HG03196 (cell line): ENCODE data around the gene CHAF1B.

Experiments
- ATAC-seq: cut with Tn5 transposase; IDR thresholded peaks from one replicate; pipeline ENCODE4 v1.9.1; 2021; ENCODE audit not compliant: unreplicated experiment

Gene CHAF1B

DNA sequence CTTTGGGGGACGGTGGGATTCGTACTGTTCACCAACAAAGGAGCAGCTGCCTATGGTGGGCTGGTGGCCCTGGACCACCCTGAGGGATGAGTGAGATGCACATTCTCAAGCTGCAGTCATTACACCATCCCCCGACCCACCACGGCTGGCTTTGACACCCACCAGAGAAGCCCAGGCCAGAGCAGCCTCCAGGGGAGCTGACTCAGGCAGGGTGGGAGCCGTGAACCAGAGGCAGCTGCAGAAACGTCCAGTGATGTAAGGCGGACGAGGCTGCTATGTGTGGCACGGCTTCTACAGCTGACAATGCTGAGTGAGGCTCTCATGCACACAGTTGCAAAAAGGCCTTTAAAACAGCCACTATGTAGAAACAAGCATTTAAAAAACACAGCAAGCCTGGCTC is 40.1 kb downstream of the CHAF1B start:
- no peak for ATAC-seq

DNA sequence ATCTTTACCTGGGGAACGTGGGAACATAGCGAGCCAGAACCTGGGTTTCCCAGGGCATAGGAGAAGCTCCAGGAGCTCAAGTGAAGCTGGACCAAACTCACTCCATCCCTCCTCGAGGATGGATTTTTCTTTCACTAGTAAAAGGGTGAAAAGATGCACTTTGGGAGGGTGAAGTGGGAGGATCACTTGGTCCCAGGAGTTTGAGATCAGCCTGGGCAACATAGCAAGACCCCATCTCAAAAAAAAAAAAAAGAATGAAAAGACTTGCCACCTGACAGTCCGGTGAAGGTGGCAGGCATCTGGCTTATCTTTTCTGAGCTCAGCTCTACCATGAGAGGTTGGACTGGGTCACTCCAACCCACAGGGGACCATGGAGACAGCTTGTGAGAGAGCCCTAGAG is 42.3 kb downstream of the CHAF1B start:
- ATAC-seq = no peak

DNA sequence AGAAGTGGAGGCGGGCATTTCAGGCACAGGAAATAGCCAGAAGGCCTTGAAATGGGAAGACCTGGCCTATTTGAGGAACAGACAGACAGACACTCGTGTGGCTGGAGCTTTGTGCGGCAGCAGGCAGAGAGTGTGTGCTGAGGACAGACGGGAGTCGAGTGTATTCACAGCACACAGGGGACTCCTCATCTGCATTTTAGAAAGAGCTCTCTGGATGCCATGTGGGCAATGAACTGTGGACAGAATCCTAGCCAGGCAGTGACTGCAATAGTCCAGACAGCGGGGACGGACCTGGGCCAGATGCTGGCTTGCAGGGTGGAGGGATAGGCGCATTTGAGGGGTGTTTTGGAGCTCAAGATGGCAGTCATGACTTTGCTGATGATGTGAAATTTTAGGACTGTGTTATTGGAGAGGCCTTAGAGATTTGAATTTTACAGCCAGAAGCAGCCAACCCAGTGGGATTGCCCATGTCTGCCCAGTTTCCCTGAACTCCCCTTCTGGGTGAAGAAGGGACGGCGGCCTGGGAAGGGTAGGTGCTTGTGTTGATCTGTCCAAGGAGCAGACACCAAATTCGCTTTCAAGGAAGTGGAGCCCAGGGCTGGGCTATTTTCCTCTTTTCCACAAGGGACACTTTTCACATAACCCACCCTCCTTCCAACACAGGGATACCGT is 43.7 kb downstream of the CHAF1B start:
- ATAC-seq = no peak

DNA sequence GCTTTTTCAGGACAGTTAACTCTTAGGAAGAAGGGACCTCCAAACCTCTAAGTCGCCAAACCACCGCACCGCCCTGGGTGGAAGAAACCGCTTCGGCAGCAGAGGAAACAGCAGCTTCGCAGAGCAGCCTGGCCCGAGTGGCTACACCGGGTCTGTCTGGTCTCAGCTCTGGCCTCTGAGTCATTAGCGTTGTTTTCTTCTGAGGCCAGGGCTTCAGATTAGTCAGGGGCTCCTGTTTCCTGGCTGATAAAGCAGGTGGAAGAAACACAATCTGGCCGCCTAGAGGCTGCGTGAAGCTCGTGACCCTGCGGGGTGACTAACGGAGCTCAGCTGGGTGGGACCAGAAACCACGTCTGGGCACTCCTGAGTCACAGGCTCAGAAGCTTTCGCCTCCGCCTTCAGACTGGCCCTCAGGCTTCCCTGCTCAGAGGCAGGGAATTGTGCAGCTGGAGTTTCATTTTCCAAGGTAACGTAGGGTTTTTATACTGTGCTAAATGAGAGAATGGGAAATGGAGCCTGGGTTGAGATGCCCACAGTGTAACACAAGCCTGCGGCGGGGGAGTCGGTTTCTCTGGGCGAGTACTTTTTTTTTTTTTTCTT is 44.9 kb downstream of the CHAF1B start:
- ATAC-seq = peak; percentile 79

DNA sequence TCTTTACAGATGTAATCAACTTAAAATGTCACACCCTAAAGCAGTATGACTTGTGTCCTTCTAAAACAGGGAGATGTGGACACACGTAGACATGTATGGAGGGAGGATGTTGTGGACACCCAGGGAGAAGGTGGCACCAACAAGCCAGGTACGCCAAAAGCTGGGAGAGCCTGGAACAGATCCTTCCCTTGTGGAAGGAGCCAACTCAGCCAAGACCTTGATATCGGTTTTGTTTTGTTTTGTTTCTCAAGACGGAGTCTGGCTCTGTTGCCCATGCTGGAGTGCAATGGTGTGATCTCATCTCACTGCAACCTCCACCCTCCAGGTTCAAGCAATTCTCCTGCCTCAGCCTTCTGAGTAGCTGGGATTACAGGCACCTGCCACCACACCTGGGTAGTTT is 45.6 kb downstream of the CHAF1B start:
- no peak for ATAC-seq

DNA sequence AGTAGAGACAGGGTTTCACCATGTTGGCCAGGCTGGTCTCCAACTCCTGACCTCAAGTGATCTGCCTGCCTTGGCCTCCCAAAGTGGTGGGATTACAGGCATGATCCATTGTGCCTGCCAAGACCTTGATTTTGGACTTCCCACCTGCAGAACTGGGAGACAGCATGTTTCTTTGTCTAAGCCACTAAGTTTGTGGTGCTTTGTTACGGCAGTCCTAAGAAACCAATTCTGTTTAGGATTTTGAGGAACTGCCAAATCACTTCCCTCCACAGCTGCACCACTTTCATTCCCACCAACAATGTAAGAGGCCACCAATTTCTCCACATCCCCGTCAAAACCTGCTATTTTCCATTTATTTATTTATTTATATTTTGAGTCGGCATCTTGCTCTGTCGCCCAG is 46.1 kb downstream of the CHAF1B start:
- no peak for ATAC-seq

DNA sequence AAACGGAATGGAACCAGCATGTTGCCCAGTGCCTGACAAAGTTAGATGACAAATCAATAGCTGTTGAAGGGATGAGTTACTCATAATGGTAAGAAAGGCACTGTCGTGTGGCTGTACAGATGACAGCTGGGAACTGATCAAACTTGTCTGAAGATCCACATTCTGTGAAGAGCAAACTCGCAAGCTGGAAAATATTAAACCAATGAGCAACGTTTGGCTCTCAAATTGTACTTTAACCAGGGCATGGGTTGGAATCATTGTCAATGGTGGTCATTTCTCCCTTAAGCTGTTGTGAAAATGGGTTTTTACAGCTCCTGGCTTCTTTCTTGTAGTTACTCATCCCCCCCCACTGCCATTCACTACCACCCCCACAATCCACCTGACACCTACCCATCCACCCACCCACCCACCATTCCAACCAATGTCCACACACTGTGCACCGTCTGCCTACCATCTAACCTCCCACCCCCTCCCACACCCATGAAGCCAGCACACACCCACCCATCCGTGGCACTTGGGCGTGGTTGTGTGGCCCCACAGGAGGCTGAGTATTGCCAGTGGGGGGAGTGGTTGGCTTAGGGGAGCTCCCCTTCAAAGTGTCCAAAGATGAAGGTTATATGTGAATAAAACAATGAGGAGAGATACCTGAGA is 48.0 kb downstream of the CHAF1B start:
- ATAC-seq = no peak

DNA sequence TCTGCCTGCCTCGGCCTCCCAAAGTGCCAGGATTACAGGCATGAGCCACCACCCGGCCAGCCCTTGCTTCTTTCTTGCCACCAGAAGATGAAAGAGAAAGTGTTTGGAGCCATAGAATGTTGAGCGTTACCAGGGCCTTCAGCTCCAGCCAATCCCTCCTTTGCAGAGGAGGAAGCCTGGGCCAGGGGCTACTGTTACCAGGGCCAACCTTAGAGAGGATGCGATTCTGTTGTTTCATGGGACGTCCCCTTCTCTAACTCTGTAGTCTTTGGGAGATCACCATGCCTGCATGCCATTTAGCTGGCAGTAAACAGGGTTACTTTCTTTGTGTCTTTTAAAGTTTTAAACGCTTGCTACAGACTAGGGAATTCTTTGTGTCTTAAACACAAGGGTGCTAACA is 49.0 kb downstream of the CHAF1B start:
- ATAC-seq = no peak

DNA sequence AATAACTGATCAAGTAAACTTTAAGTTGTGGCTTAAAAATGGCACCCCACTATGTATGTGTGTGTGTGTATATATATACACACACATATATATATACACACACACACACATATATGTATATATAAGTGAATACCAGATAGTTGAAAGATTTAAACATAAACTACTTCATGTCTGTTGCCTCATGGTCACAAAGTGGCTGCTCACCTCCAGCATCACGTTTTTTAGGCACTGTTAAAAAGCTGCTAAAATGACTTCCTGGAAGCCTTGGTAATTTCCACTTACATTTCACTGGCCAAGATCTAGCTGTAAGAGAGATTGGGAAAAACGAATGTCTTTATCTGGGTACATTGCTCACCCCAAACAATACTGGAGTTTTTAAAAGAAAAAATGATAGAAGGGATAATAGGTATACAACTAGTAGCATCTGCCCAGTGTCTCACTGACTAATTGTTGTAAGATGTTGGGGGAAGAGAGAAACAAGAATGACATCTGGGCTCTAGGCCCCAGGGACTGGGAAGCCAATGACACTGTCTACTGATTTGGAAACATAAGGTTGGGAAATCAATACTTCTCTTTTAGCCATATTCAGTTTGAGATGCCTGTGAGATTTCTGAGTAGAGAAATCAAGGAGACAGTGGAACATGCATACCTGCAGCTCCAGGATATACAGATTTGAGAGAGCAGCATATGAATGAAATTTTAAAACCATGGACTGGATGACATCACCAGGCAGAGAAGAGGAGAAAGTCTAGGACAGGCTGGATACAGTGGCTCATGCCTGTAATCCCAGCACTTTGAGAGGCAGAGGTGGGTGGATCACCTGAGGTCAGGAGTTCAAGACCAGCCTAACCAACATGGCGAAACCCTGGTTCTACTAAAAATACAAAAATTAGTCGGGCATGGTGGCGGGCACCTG is 51.9 kb downstream of the CHAF1B start:
- no peak for ATAC-seq

DNA sequence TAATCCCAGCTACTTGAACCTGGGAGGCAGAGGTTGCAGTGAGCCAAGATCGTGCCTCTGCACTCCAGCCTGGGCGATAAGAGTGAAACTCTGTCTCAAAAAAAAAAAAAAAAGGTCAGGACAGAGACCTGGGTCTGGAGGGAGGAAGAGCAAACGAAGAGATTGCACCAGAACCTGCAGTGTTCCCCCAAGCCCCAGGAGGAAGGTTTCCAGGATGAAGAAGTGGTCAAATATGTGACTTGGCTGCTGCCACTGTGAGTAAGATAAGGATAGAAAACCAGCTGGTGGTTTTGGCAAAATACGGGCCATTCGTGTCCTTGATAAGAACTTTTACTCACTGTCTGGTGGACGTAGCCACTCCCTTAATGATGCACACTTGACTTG is 52.5 kb downstream of the CHAF1B start:
- no peak for ATAC-seq

DNA sequence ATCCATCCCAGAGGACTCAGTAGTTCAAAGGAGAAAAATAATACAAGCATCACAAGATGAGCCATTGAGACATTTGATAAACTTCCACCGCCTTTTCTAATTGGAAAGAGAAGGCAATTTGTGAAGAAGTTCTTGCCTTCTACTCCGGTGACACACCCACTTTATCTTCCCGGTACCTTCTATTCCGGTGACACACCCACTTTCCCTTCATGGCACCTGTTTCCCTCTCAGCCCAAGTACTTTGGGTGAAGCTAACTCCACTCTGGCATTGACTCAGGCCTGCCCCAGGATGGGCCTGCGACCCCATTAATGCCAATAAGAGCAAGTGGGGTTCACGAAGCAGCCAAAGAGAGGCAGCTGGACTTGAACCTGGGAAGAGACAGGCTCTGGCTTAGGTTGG is 56.5 kb downstream of the CHAF1B start:
- no peak for ATAC-seq

DNA sequence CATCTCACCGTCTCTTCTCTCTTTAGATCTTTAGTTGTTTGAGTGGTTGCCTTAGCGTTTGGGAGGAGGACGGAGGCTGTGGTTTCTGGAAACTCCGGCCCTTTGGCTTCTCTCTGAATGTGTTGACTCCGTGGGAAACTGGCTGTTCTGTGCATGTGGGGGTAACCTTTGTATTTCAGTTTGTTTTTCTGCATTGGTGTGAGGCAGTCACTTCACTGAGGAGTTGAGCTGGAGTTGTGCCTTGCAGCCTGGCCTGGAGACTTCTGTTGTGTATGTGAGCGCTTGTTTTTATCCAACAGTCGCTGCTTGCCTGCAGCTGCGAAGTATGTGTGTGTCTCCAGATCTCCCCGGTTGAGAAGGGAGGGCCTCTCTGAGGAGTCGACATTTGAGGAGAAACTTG is 61.1 kb downstream of the CHAF1B start:
- ATAC-seq = no peak

DNA sequence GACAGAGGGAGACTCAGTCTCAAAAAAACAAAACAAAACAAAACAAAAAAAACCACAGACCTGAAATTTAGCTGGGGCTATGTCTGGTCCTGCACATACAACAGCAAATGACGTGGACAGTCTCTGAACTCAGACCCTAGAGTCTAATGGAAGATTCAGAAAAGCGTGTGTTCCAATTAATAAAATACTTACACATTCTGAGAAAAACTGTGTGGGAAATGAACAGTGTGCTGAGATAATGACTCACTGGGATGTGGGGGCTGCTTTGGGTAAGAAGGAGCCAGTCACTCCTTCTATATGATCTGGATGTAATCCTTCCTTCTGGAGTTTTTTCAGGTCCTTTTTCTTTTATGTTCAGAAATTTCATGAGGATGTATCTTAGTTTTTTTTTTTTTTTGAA is 65.3 kb downstream of the CHAF1B start:
- no peak for ATAC-seq

DNA sequence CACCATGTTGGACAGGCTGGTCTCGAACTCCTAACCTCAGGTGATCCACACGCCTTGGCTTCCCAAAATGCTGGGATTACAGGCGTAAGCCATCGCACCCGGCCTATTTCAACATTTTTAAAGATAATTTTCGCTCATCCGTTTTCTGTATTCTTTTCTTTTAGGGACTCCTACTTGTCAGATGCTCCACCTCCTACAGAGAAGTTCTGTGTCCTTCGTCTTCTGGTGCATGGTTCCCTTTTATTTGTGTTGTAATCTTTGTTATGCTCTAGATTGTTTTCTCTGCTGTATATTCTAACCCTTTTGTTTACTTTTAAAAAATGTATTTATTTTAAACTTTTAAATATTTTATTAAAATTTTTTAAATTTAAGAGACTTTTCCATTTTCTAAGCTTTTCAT is 66.3 kb downstream of the CHAF1B start:
- no peak for ATAC-seq

DNA sequence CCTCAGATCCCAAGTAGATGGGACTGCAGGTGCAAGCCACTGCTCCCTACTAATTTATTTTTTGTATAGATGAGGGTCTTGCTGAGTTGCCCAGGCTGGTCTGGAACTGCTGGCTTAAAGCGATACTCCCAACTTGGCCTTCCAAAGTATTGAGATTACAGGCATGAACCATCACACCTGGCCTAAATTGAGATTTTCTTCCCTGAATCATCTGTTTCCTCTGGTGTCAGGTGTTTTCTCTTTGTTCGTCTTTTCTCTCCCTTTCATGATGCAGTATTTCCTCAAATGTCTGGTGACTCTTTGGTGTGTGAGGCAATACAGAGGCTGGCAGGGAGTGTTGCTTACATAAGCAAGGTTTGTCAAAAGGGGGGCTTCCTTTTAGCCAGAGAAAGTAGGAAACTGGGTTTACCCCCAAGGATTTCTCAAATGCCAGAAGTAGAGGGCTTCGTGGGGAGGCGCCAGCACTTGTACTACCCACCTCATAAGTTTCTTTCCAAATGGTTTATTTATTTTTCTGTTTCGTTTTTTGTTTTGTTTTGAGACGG is 67.2 kb downstream of the CHAF1B start:
- ATAC-seq = no peak

DNA sequence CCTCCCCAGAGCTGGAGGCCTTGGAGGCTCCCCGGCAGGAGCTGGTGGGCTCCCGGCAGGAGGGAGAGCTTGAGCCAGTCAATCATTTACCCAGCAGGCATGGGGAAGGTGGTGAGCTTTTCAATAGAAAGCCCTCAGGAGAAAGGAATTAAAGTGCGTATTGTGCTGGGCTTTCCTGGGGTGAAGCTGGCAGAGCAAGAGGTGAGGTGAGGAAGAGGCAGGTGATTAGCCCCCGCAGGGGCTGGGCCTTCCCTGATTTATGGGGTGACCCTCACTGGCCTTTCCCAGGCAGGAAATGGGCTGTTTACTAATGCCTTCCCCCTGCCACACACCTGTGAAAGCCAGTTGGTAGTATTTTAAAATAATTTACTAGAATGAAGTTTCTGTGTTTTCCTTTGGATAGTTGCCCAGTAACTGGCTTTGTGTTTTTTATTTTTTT is 68.9 kb downstream of the CHAF1B start:
- no peak for ATAC-seq

DNA sequence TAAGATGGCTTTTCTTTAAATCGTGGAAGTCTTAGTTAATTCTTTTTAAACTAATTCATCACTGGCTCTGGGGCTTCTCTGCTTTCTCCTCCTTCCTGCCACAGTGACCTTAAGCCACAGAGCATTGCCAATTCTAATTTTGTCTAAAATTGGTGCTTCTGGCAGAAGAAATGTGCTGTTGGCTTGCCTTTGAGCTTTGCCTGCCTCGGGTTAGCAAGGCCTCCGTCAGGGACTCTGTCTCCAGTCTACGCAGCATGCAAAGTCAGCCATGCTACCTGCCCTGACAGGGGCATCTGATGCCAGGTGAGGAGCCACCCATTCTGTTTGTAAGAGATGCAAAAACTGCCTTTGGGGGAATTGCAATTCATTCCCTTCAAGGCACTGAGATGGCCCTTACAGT is 69.5 kb downstream of the CHAF1B start:
- ATAC-seq = no peak

DNA sequence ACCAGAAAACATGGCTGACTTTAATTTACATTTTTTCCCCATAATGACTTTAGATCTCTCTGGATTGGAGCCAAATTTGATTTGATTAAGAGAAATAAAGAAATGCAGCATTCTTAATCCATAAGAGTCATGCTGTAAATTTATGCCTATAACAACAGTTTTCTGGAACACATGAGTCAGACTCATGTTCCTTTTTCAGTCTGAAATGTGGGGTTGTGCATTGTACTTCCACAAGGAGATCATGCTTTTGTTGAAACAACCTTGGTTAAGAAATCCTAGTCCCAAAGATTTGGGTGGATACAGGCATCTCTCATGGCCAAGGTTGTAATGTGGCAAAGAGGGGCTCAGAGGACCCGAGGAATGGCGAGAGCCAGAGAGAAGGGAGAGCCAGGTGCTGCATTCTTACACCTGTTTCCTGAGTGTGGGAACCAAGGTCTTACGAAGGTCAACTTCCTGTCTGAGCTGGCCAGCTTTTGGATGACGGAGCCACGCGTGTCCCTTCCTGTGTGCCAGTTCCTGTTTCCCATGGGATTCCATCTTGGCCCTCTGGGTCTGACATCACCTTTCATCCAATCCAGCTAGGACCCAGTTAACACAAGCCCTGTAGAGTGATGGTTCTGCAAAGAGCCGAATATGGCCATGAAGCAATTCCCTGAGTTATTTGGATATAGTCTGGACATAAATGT is 71.7 kb downstream of the CHAF1B start:
- ATAC-seq = no peak

DNA sequence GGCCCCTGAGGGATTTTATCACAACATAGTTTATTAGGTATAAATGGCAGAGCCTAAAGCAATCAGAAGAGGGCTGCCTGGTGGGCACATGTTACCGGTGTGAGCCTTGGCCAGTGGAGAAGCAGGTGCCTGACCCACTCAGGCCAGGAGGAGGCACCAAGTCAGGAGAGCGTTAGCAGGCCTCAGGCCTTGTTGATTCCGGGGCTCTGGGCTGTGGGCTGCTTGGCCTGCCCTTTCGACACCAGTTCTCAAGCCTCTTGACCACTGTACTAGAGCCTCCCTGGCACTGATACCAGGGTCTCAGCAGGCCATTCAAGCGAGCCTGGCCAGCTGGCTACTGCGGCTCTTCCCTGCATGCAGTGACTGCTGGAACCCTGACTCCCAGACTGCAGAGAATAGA is 73.9 kb downstream of the CHAF1B start:
- no peak for ATAC-seq

DNA sequence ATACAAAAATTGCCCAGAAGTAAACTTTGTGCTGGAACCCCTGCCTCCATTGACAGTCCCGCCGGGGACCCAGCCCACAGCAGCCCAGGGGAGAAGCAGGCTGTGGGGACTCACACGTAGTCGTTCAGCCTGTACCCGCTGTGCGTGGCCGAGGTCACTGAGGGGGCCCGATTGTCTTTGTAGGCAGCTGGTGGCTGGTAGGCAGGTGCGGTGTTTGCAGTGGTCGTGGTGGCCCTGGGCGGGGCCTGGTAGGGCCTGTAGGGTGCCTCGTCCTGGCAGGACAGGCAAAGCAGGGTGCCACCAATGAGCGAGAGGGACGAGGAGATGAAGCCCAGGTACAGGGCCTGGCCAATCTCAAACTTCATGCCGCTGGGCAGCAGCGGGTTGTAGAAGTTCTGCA is 75.7 kb downstream of the CHAF1B start:
- ATAC-seq = no peak
